H1 (cell line): ENCODE results near the gene OR2AG2. TPM values are rescaled to one million over a fixed set of nuclear protein-coding genes. Genes with fewer than 3 reads are reported as not detected.

Source experiments
- CTCF ChIA-PET: fragments of 300-600 bp; sonication (Branson Sonifier 250); formaldehyde crosslinking; loops from one replicate; lab custom pipeline; 2021; ENCODE audit not compliant: partially characterized antibody; lab: Charles Lee
- POLR2A ChIA-PET: fragments of 300-600 bp; sonication (Branson Sonifier 250); formaldehyde crosslinking; loops from one replicate; lab custom pipeline; 2021; ENCODE audit warnings: inconsistent platforms; ENCODE audit not compliant: partially characterized antibody; lab: Charles Lee
- DNase-seq, 2 experiments: peaks; one replicate each; pipeline versions ENCODE4 v3.0.0 to v3.0.0-alpha.2; 2010 to 2022; ENCODE audit warnings: low spot score in 2 of 2, low read depth in 1 of 2, mixed read lengths in 1 of 2
- FAIRE-seq: peaks from 2 replicates; lab custom pipeline; 2011; peaks lifted over from hg19 to GRCh38; lab: Jason Lieb, UNC
- H2AFZ ChIP-seq: 2 replicates; pipeline ENCODE4 v1.8.1; 2012; ENCODE audit warnings: low read length, inconsistent platforms
- H2AK5ac ChIP-seq: 2 replicates; pipeline ENCODE4 v1.6.1; 2013; ENCODE audit warnings: low read depth, low read length
- H2BK120ac ChIP-seq: replicated peaks from 2 replicates; pipeline ENCODE3; 2013; ENCODE audit warnings: low read depth, low read length, inconsistent platforms
- H2BK12ac ChIP-seq: 2 replicates; pipeline ENCODE4 v1.6.1; 2013; ENCODE audit warnings: low read depth, low read length
- H2BK15ac ChIP-seq: 2 replicates; pipeline ENCODE4 v1.6.1; 2013; ENCODE audit warnings: low read length
- H2BK20ac ChIP-seq: 2 replicates; pipeline ENCODE4 v1.6.1; 2013; ENCODE audit warnings: low read length
- H2BK5ac ChIP-seq: 2 replicates; pipeline ENCODE4 v1.6.1; 2013; ENCODE audit warnings: low read depth, low read length
- H3K14ac ChIP-seq: 2 replicates; pipeline ENCODE4 v1.6.1; 2013; ENCODE audit warnings: inconsistent platforms; ENCODE audit not compliant: insufficient read length
- H3K18ac ChIP-seq: 2 replicates; pipeline ENCODE4 v1.6.1; 2013; ENCODE audit warnings: low read length; ENCODE audit errors: extremely low read depth
- H3K23ac ChIP-seq: 2 replicates; pipeline ENCODE4 v1.6.1; 2013; ENCODE audit warnings: inconsistent platforms; ENCODE audit not compliant: insufficient read length
- H3K23me2 ChIP-seq: 2 replicates; pipeline ENCODE4 v1.6.1; 2013; ENCODE audit warnings: low read depth, low read length
- H3K27ac ChIP-seq: 2 replicates; pipeline ENCODE4 v1.6.1; 2011; ENCODE audit warnings: low read depth, low read length, inconsistent platforms
- H3K27me3 ChIP-seq, 4 experiments: replicated peaks in 1 of 4; 1 replicate in 1 of 4; 2 replicates in 3 of 4; pipeline versions ENCODE4 v1.6.1 to v1.8.1; 2011 to 2013; ENCODE audit warnings: low read length in 3 of 4, mild to moderate bottlenecking in 3 of 4, inconsistent platforms in 2 of 4, mixed read lengths in 2 of 4, moderate library complexity in 1 of 4; ENCODE audit not compliant: control insufficient read depth in 3 of 4, insufficient read depth in 3 of 4; ENCODE audit errors: extremely low read depth in 1 of 4
- H3K36me3 ChIP-seq, 4 experiments: 2 replicates each; pipeline versions ENCODE4 v1.6.1 to v1.8.1; 2011 to 2013; ENCODE audit warnings: mild to moderate bottlenecking in 4 of 4, low read length in 3 of 4, moderate library complexity in 2 of 4, control low read depth in 1 of 4, inconsistent platforms in 1 of 4; ENCODE audit not compliant: insufficient read depth in 4 of 4, control insufficient read depth in 2 of 4
- H3K4ac ChIP-seq: replicated peaks from 2 replicates; pipeline ENCODE3; 2013; ENCODE audit warnings: low read length, low read depth, mixed read lengths, inconsistent platforms; ENCODE audit not compliant: insufficient read length
- H3K4me1 ChIP-seq, 4 experiments: replicated peaks in 1 of 4; 1 replicate in 1 of 4; 2 replicates in 3 of 4; pipeline versions ENCODE4 v1.6.1 to v1.8.1; 2011 to 2013; ENCODE audit warnings: low read length in 3 of 4, inconsistent platforms in 2 of 4, mixed read lengths in 1 of 4; ENCODE audit not compliant: insufficient read depth in 4 of 4, control insufficient read depth in 3 of 4
- H3K4me2 ChIP-seq, 2 experiments: 2 replicates each; pipeline versions ENCODE4 v1.6.1 to v1.8.1; 2011 to 2013; ENCODE audit warnings: low read depth in 2 of 2, low read length in 2 of 2, control low read depth in 1 of 2, inconsistent platforms in 1 of 2, mild to moderate bottlenecking in 1 of 2; ENCODE audit not compliant: insufficient read depth in 1 of 2
- H3K4me3 ChIP-seq, 4 experiments: fragments of 200-600, 300-600 bp in 1 of 4; sonication (generic), shearing (Covaris generic), sonication (Bioruptor Twin) in 1 of 4; 2 replicates each; pipeline versions ENCODE4 v1.5.1 to v1.8.1; 2011 to 2016; ENCODE audit warnings: low read length in 4 of 4, low read depth in 3 of 4, control low read depth in 2 of 4, inconsistent platforms in 2 of 4, mild to moderate bottlenecking in 2 of 4, mixed read lengths in 1 of 4, moderate library complexity in 1 of 4; ENCODE audit not compliant: insufficient read depth in 2 of 4; ENCODE audit errors: extremely low read depth in 1 of 4
- H3K56ac ChIP-seq: replicated peaks from 2 replicates; pipeline ENCODE3; 2013; ENCODE audit warnings: low read depth, mild to moderate bottlenecking, mixed read lengths, low read length, inconsistent platforms; ENCODE audit not compliant: insufficient read length
- H3K79me1 ChIP-seq: 2 replicates; pipeline ENCODE4 v1.6.1; 2013; ENCODE audit warnings: low read depth, low read length, control low read depth
- H3K79me2 ChIP-seq, 2 experiments: 2 replicates each; pipeline versions ENCODE4 v1.6.1 to v1.8.1; 2012 to 2013; ENCODE audit warnings: low read length in 2 of 2, mild to moderate bottlenecking in 2 of 2, inconsistent platforms in 1 of 2; ENCODE audit not compliant: insufficient read depth in 2 of 2, control insufficient read depth in 1 of 2
- H3K9ac ChIP-seq, 4 experiments: replicated peaks in 1 of 4; 1 replicate in 1 of 4; 2 replicates in 3 of 4; pipeline versions ENCODE4 v1.6.1 to v1.8.1; 2011 to 2013; ENCODE audit warnings: low read depth in 3 of 4, low read length in 3 of 4, control low read depth in 2 of 4, mild to moderate bottlenecking in 2 of 4, moderate library complexity in 2 of 4, inconsistent platforms in 1 of 4; ENCODE audit errors: extremely low read depth in 1 of 4
- H3K9me3 ChIP-seq, 2 experiments: 2 replicates each; pipeline versions ENCODE4 v1.6.1 to v1.8.1; 2012 to 2013; ENCODE audit warnings: mild to moderate bottlenecking in 2 of 2, moderate library complexity in 2 of 2, control low read depth in 1 of 2, inconsistent platforms in 1 of 2, low read depth in 1 of 2, low read length in 1 of 2, mixed read lengths in 1 of 2; ENCODE audit not compliant: insufficient read depth in 2 of 2
- H4K20me1 ChIP-seq, 2 experiments: replicated peaks in 1 of 2; 2 replicates each; pipeline versions ENCODE3 to v1.8.1; 2011 to 2013; ENCODE audit warnings: inconsistent platforms in 2 of 2, low read length in 2 of 2, mild to moderate bottlenecking in 1 of 2; ENCODE audit not compliant: insufficient read depth in 2 of 2, control insufficient read depth in 1 of 2
- H4K5ac ChIP-seq: 2 replicates; pipeline ENCODE4 v1.6.1; 2013; ENCODE audit warnings: low read length, low read depth, mixed read lengths, inconsistent platforms; ENCODE audit not compliant: insufficient read length
- H4K8ac ChIP-seq: 2 replicates; pipeline ENCODE4 v1.8.0; 2013; ENCODE audit warnings: mild to moderate bottlenecking, moderate library complexity, low read length, inconsistent platforms; ENCODE audit not compliant: insufficient read depth; ENCODE audit errors: extremely low read depth
- H4K91ac ChIP-seq: replicated peaks from 2 replicates; pipeline ENCODE3; 2013; ENCODE audit warnings: low read length, mixed read lengths, inconsistent platforms; ENCODE audit not compliant: insufficient read length
- CEBPB ChIP-seq: IDR thresholded peaks from 2 replicates; pipeline ENCODE4 v1.6.1; 2012; ENCODE audit warnings: low read depth, low read length
- CHD7 ChIP-seq: fragments of 300-600 bp; sonication (generic); IDR thresholded peaks from 2 replicates; pipeline ENCODE4 v1.7.1; 2012; ENCODE audit warnings: low read length, moderate library complexity, mild to moderate bottlenecking, inconsistent platforms; ENCODE audit not compliant: insufficient replicate concordance
- polyA plus RNA-seq, 7 experiments: library from polyadenylated mRNA; depleted of rRNA in 3 of 7; stranded (reverse) in 5 of 7; unstranded in 2 of 7; fragments of >200 nt in 5 of 7; fragments of 200-250 nt in 2 of 7; gene quantifications; 1 replicate in 5 of 7; 2 replicates in 1 of 7; 4 replicates in 1 of 7; pipeline versions ENCODE4 v1.2.1 to v1.2.3, GENCODE V29; 2011 to 2013; ENCODE audit warnings: missing spikeins in 2 of 7, mixed read lengths in 2 of 7
- total RNA-seq: library from RNA; stranded (reverse); fragmentation: NEBNext Ultra II Directional; extraction: Animal tissue kit (Norgen Biotek cat#: 25700); gene quantifications from 2 replicates; pipeline ENCODE4 v1.2.1, GENCODE V29; 2021

OR2AG2 gene
- total and polyA plus RNA-seq, 2 of the 8 experiments (the other 6 are each of a cell fraction or from before 2014, with no cell fraction given): 0.22 to 0.74 TPM

GRCh38 chr11:6778518-6778917 lies 6.7 kb upstream of the OR2AG2 start:
- Histone ChIP-seq H3K9me3 (no peaks in the 10 kb centered on the region), H2BK120ac (no peak overlapping the region), H3K18ac (no peak overlapping the region), H3K23ac (no peak overlapping the region), H3K4ac (no peak overlapping the region), H2BK20ac (no peak overlapping the region), H3K27ac (no peak overlapping the region), H3K79me1 (no peaks in the 10 kb centered on the region), H3K79me2 (no peaks in the 10 kb centered on the region), H3K36me3 (no peaks in the 10 kb centered on the region), H4K91ac (no peak overlapping the region), H3K4me3 (no peak overlapping the region), H2BK15ac (no peak overlapping the region), H2BK12ac (no peak overlapping the region), H4K8ac (no peak overlapping the region), H3K9ac (no peak overlapping the region), H4K5ac (no peak overlapping the region), H3K27me3 (no peaks in the 10 kb centered on the region), H2BK5ac (no peak overlapping the region), H3K14ac (no peak overlapping the region), H3K4me2 (no peak overlapping the region), H2AK5ac (no peak overlapping the region), H3K4me1 (no peaks in the 10 kb centered on the region), H3K56ac (no peak overlapping the region), H3K23me2 (no peaks in the 10 kb centered on the region), H2AFZ (no peak overlapping the region), H4K20me1 (no peaks in the 10 kb centered on the region)
- FAIRE-seq (no peak), DNase-seq (no peak)
- POLR2A ChIA-PET: no interaction called here
- CTCF ChIA-PET: interaction anchor here (1.5 to 1.6 kb wide), 2 partner anchors 23 to 41 kb away, joined by 4 to 5 read pairs; no protein-coding TSS in a partner anchor
- TF ChIP-seq CHD7 (no peak), CEBPB (no peak)
